NCI-H146 treated with DMSO at 0.1 percent for 48 hours (cell line): Measurements from ENCODE around the gene DDX47.

Experiments
- DNase-seq: peaks from one replicate; lab custom pipeline; 2025; ENCODE audit not compliant: unreplicated experiment; lab: John Stamatoyannopoulos, UW

DDX47 gene

GRCh38 chr12:12813120-12814101, at the start of gene DDX47:
Gene DDX47 (plus strand): TSS chr12:12813346. CDS start chr12:12813368, 22 bp downstream.
- DNase-seq: peak; percentile 91

GRCh38 chr12:12764824-12765223, 48.3 kb upstream of the DDX47 start:
- DNase-seq: no peak

DNA sequence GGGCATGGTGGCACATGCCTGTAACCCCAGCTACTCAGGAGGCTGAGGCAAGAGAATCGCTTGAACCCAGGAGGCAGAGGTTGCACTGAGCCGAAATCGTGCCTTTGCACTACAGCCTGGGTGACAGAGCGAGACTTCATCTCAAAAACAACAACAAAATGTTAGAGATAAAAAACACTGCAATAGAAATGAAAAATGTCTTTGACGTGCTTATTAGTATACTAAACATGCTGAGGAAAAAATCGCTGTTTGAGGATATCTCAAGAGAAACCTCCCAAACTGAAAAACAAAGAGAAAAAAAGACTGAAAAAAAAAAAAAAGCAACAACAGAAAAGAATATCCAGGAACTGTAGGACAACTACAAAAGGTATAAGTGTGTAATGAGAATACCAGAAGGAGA, 42.9 kb upstream of the DDX47 start:
- no peak for DNase-seq

DNA sequence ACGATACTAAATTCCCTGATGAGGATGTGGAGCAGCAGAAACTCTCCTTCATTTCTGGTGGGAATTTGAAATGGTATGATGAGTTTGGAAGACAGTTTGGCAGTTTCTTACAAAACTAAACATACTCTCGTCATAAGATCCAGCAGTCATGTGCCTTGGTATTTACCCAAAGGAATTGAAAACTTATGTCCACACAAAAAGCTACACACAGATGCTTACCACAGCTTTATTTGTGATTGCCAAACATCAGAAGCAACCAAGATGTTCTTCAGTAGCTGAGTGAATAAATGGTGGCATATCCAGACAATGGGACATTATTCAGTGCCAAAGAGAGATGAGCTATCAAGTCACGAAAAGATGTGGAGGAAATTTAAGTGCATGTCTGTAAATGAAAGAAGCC, 38.4 kb upstream of the DDX47 start:
- DNase-seq: no peak

DNA sequence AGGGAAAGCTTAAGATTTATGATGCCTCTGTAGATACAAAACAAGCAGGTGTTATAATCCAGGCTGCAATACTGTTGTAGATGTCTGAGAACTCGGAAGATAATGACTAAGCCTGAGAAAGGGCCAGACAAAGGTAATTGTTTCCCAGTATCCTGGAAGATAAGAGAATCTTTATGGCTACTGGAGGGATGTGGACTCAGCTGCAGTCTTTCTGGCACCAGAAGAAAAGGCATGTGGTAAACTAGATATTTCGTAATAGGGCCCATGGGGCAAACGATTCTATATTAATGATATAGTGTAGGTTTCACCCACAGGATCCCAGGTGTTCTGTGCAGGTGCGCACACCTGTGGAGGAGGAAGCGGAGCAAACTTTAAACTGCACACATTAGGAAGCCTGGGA, 36.9 kb upstream of the DDX47 start:
- DNase-seq: peak; percentile 97

DNA sequence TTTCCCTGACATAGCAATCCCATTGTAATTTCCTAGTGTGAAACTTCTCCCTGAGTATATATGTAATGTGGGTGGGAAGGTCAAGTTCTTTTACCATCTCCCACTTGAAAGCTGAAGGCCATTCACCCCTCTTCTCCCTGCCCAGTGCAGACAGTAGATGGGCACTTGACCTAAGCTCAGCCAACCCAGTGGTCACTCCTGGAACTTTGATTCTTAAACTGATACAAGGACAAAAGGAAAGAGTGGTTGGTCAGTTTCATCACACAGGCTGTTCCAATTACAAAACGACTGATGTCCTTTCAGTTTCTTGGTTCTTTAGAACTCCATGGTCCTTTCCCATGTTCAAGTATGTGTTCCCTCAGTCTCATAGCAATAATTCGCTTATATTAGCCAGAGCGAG, 36.1 kb upstream of the DDX47 start:
- DNase-seq: no peak

DNA sequence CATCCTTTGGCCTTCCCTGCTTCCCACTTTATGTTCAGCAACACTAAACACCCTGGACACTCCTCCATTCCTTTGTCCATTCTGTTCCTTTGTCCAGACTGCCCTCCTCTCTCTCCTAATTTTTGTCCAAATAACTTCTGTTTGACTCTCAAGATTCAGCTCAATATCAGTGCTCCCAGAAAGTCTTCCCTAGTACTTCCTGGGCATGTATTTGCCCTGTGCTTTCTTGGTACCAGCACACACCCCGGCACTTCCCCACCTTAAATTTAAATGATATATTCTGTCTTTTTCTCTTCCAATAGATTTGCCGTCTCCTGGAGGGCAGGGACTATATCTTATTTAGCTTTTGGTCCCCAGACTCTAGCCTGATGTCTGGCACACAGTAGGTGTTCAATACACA, 34.1 kb upstream of the DDX47 start:
- no peak for DNase-seq

DNA sequence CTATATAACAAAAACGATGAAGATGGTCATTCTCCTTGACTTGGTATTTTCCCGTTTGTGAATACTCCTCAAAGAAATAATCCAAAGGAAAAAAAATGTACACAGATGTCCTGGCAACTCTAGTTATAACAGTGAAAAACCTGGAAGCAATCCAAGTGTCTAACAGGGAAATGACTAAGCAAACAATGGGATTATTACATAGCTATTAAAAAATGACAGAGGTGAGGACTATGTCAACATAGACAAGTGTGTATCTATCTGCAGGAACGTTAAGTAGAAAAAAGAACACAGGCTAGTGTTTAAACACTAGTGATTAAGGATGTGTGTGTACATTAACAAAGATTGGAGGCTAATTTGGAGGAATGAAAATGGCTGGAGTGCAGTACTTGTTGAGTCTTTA, 33.6 kb upstream of the DDX47 start:
- DNase-seq: peak; percentile 97

DNA sequence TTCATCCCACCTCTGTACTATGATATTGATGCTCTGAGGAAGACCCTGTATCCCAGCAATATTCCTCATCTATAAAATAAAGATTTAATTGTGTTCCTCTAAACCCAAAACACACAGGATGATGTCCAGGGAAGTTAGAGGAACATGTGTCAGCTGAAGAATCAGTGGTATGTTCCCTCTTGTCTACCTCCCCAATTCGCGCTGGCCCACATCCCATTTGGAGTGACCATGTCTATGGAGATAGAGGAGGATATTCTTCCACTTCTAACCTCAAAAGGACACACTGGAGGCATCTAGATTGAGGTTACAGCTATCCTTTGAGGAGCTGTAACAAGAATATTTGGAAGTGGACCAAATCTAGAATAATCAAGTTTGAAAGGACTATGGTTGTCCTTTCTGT, 29.0 kb upstream of the DDX47 start:
- DNase-seq: no peak

GRCh38 chr12:12784911-12785814, 28.0 kb upstream of the DDX47 start, which contains the start of gene APOLD1:
Gene APOLD1 (plus strand): TSS chr12:12785659. CDS start chr12:12785692, 33 bp downstream.
- DNase-seq: no peak

- DNase-seq: no peak
These were observed 26.8 kb upstream of the DDX47 start for GRCh38 chr12:12786351-12786705.

DNA sequence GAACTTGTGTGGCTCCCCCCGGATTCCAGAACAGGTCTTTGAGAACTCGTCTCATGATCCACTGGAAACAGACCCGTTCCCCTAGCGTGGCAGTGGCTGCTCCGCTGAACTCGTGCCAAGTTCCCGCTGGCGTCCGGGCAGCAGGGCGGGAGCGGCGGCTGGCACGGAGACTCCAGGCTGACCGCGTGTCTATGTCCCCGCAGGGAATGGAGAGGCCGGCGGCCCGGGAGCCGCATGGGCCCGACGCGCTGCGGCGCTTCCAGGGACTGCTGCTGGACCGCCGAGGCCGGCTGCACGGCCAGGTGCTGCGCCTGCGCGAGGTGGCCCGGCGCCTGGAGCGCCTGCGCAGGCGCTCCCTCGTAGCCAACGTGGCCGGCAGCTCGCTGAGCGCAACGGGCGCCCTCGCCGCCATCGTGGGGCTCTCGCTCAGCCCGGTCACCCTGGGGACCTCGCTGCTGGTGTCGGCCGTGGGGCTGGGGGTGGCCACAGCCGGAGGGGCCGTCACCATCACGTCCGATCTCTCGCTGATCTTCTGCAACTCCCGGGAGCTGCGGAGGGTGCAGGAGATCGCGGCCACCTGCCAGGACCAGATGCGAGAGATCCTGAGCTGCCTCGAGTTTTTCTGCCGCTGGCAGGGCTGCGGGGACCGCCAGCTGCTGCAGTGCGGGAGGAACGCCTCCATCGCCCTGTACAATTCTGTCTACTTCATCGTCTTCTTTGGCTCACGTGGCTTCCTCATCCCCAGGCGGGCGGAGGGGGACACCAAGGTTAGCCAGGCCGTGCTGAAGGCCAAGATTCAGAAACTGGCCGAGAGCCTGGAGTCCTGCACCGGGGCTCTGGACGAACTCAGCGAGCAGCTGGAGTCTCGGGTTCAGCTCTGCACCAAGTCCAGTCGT, 26.2 kb upstream of the DDX47 start:
- peak; percentile 55 for DNase-seq

GRCh38 chr12:12788131-12788530, 25.0 kb upstream of the DDX47 start:
- no peak for DNase-seq

DNA sequence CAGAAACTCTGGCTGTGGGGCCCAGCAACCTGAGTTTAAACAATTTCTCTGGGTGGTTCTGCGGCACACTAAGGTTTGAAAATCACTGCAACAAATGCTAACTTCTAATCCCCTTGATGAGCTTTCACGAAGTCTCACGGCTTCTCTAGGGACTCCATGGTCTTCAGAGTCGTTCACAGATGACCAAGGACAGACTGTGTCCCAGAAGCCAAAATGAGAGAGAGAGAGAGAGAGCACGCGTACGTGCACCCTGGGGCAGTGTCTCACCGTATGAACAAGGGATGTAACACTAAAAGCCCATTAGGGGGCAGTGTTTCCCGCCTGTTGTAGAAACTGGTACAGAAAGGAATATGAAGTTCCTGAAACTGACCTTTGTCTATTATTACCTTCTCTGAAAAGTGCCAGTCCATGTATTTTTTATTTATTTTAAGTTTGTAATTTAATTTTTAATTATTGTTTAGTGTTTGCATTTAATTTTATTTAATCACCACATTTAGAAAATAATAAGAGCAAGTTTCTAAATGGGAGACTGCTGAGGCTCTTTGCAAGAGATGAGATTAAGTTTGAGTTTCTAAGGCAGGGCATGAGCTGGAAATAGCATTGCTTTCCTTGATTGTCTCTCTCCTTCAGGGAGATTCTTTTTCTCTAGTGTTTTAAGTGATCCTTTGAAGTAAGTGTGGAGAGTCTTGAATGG, 24.3 kb upstream of the DDX47 start:
- peak; percentile 63 for DNase-seq

- DNase-seq: no peak
These were observed 22.2 kb upstream of the DDX47 start for GRCh38 chr12:12790956-12791355.

DNA sequence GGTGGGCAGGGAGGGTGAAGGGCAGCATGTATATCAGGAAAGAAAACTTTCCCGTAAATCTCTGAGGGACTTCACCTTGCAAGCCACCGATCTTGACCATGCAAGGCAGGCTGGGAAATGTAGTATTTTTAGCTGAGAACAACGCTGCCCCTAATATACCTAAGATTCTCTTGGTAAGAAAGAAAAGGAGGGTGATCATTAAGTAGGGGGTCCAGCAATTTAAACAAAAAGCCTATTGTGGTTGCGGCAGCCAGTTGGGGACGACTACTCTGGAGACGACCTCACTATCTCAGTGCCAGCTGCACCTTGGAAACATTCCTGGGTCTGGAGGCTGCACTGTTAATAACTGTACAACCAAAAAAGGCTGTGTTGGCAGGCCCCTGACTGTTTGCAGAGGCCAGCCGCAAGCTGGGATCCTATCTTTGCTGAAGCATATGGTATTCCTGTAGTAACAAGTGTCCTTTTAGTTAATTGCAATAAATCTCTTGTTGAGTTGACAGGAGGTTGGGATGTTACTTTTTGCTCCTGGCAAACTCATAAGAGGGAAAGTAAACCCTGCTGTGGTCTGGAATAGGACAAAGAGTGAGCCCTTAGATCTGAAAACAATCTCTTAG, 21.3 kb upstream of the DDX47 start:
- no peak for DNase-seq

- no peak for DNase-seq
These were observed 20.7 kb upstream of the DDX47 start for GRCh38 chr12:12792421-12792820.

GRCh38 chr12:12794686-12795085, 18.5 kb upstream of the DDX47 start:
- no peak for DNase-seq

- DNase-seq: no peak
These were observed 17.0 kb upstream of the DDX47 start for GRCh38 chr12:12796171-12796570.
